HCT116 (cell line): ENCODE measurements around the gene TF. TPM values are rescaled to one million over a fixed set of nuclear protein-coding genes. Genes with fewer than 3 reads are reported as not detected.

Source experiments
- ATAC-seq: fragments of 200-7000 bp; cut with Tn5 transposase; 2 replicates; pipeline ENCODE4 v1.9.1; 2020; ENCODE audit warnings: mild to moderate bottlenecking, moderate library complexity
- BruUV-seq: library from RNA; stranded (reverse); fragments of 400-500 nt; replicated peaks from 2 replicates; lab custom pipeline; 2021; lab: Mats Ljungman, UMichigan
- CTCF ChIA-PET: fragments of 300-600 bp; sonication (Branson Sonifier 250); formaldehyde crosslinking; loops from one replicate; lab custom pipeline; 2021; ENCODE audit warnings: antibody characterized with exemption; lab: Charles Lee
- POLR2A ChIA-PET: fragments of 300-600, 350-600 bp; sonication (Branson Sonifier 250); formaldehyde crosslinking; loops from one replicate; lab custom pipeline; 2021; ENCODE audit warnings: antibody characterized with exemption; lab: Charles Lee
- RAD21 ChIA-PET, 2 experiments: fragments of 300-600 bp; sonication (Branson Sonifier 250); formaldehyde crosslinking; loops; one replicate each; lab custom pipeline; 2023; ENCODE audit warnings: low total read pairs in 2 of 2; ENCODE audit not compliant: uncharacterized antibody in 2 of 2, unreplicated experiment in 2 of 2, low non-redundant PET in 1 of 2; lab: Charles Lee
- DNase-seq: peaks from one replicate; pipeline ENCODE4 v3.0.0-alpha.2; 2010; ENCODE audit warnings: low read depth, low spot score
- H2AFZ ChIP-seq: fragments of 200-600 bp; shearing (Covaris generic), sonication (generic); 2 replicates; pipeline ENCODE4 v1.6.1; 2017; ENCODE audit warnings: low read depth, mixed run types, mixed read lengths, antibody characterized with exemption, low read length; ENCODE audit not compliant: poor library complexity, severe bottlenecking
- H3K27ac ChIP-seq: 2 replicates; pipeline ENCODE4 v1.5.1; 2012; ENCODE audit warnings: low read depth, low read length
- H3K27me3 ChIP-seq: fragments of 200-600 bp; sonication (generic); 2 replicates; pipeline ENCODE4 v1.6.1; 2016; ENCODE audit warnings: mixed run types, low read length, mixed read lengths; ENCODE audit not compliant: insufficient read depth
- H3K36me3 ChIP-seq, 2 experiments: fragments of 200-500 bp in 1 of 2; fragments of 200-600 bp in 1 of 2; sonication (Bioruptor generic) in 1 of 2; sonication (generic) in 1 of 2; 2 replicates each; pipeline versions ENCODE4 v1.5.1 to v1.6.1; 2014 to 2016; ENCODE audit warnings: low read length in 2 of 2, inconsistent platforms in 1 of 2, mixed read lengths in 1 of 2, mixed run types in 1 of 2; ENCODE audit not compliant: insufficient read depth in 2 of 2, control insufficient read depth in 1 of 2
- H3K4me1 ChIP-seq, 2 experiments: fragments of 200-600 bp in 1 of 2; sonication (generic) in 1 of 2; 2 replicates each; pipeline versions ENCODE4 v1.5.1 to v1.6.1; 2012 to 2017; ENCODE audit warnings: low read length in 2 of 2, inconsistent platforms in 1 of 2, mild to moderate bottlenecking in 1 of 2, mixed read lengths in 1 of 2, mixed run types in 1 of 2, moderate library complexity in 1 of 2; ENCODE audit not compliant: insufficient read depth in 2 of 2, control insufficient read depth in 1 of 2
- H3K4me2 ChIP-seq: fragments of 200-600 bp; sonication (generic); 2 replicates; pipeline ENCODE4 v1.6.1; 2017; ENCODE audit warnings: mixed run types, low read length, mixed read lengths
- H3K4me3 ChIP-seq, 2 experiments: fragments of 200-600 bp in 1 of 2; sonication (generic) in 1 of 2; replicated peaks in 1 of 2; 2 replicates each; pipeline ENCODE4 v1.5.1; 2011 to 2016; ENCODE audit warnings: low read length in 2 of 2, control low read depth in 1 of 2, low read depth in 1 of 2, mild to moderate bottlenecking in 1 of 2, mixed read lengths in 1 of 2, mixed run types in 1 of 2
- H3K79me2 ChIP-seq: fragments of 200-600 bp; sonication (generic); 2 replicates; pipeline ENCODE4 v1.6.1; 2017; ENCODE audit warnings: mild to moderate bottlenecking, mixed run types, low read length, moderate library complexity, mixed read lengths; ENCODE audit not compliant: insufficient read depth
- H3K9ac ChIP-seq: fragments of 200-600 bp; sonication (generic); 2 replicates; pipeline ENCODE4 v1.6.1; 2016; ENCODE audit warnings: low read length, mixed read lengths
- H3K9me2 ChIP-seq: fragments of 200-600 bp; sonication (generic), shearing (Covaris generic); 2 replicates; pipeline ENCODE4 v1.6.1; 2017; ENCODE audit warnings: mixed run types, mild to moderate bottlenecking, moderate library complexity; ENCODE audit not compliant: insufficient read depth
- H3K9me3 ChIP-seq, 2 experiments: fragments of 200-500 bp in 1 of 2; fragments of 200-600 bp in 1 of 2; sonication (Bioruptor generic) in 1 of 2; sonication (generic) in 1 of 2; 2 replicates each; pipeline ENCODE4 v1.6.1; 2014 to 2017; ENCODE audit warnings: low read length in 2 of 2, mixed read lengths in 2 of 2, inconsistent platforms in 1 of 2, low read depth in 1 of 2, mild to moderate bottlenecking in 1 of 2, mixed run types in 1 of 2, moderate library complexity in 1 of 2; ENCODE audit not compliant: control insufficient read depth in 1 of 2, insufficient read depth in 1 of 2
- H4K20me1 ChIP-seq: fragments of 200-600 bp; sonication (generic), shearing (Covaris generic); 2 replicates; pipeline ENCODE4 v1.6.1; 2017; ENCODE audit warnings: mixed run types, mild to moderate bottlenecking, moderate library complexity; ENCODE audit not compliant: insufficient read depth
- ATF3 ChIP-seq: IDR thresholded peaks from 2 replicates; pipeline ENCODE4 v1.6.1; 2012
- CBX3 ChIP-seq: IDR thresholded peaks from 2 replicates; pipeline ENCODE4 v1.6.1; 2012; ENCODE audit warnings: low read depth
- CEBPB ChIP-seq: IDR thresholded peaks from 2 replicates; pipeline ENCODE4 v1.6.1; 2012; ENCODE audit warnings: low read depth
- CTCF ChIP-seq, 3 experiments: fragments of 200-600 bp in 1 of 3; sonication (generic) in 1 of 3; IDR thresholded peaks in 2 of 3; conservative IDR thresholded peaks in 1 of 3; 2 replicates each; pipeline ENCODE4 v1.5.1; 2012 to 2017; ENCODE audit warnings: low read depth in 2 of 3, low read length in 2 of 3, antibody characterized with exemption in 1 of 3, borderline replicate concordance in 1 of 3, control low read depth in 1 of 3, mild to moderate bottlenecking in 1 of 3, mixed read lengths in 1 of 3, mixed run types in 1 of 3, moderate library complexity in 1 of 3; ENCODE audit not compliant: insufficient read depth in 1 of 3
- EGR1 ChIP-seq: IDR thresholded peaks from 2 replicates; pipeline ENCODE4 v1.6.1; 2012; ENCODE audit warnings: low read depth
- ELF1 ChIP-seq: IDR thresholded peaks from 2 replicates; pipeline ENCODE4 v1.6.1; 2012; ENCODE audit warnings: low read depth, borderline replicate concordance
- EZH2 ChIP-seq: fragments of 200-600 bp; sonication (generic); IDR thresholded peaks from 2 replicates; pipeline ENCODE4 v1.6.1; 2017; ENCODE audit warnings: antibody characterized with exemption, mixed run types
- EZH2phosphoT487 ChIP-seq: fragments of 200-600 bp; IDR thresholded peaks from 2 replicates; pipeline ENCODE4 v1.6.1; 2018; ENCODE audit warnings: antibody characterized with exemption, borderline replicate concordance
- FOSL1 ChIP-seq: IDR thresholded peaks from 2 replicates; pipeline ENCODE4 v1.6.1; 2012; ENCODE audit warnings: low read depth
- JUND ChIP-seq: IDR thresholded peaks from 2 replicates; pipeline ENCODE4 v1.6.1; 2012
- MAX ChIP-seq: IDR thresholded peaks from 2 replicates; pipeline ENCODE4 v1.6.1; 2012
- POLR2A ChIP-seq: IDR thresholded peaks from 2 replicates; pipeline ENCODE4 v1.7.0; 2011; ENCODE audit warnings: borderline replicate concordance; ENCODE audit not compliant: insufficient read depth, insufficient read length; ENCODE audit errors: extremely low read depth
- POLR2AphosphoS5 ChIP-seq: IDR thresholded peaks from 2 replicates; pipeline ENCODE4 v1.6.1; 2011; ENCODE audit warnings: mild to moderate bottlenecking, low read depth, low read length, moderate library complexity
- REST ChIP-seq: IDR thresholded peaks from 2 replicates; pipeline ENCODE4 v1.6.1; 2012; ENCODE audit warnings: low read depth
- SIN3A ChIP-seq: IDR thresholded peaks from 2 replicates; pipeline ENCODE4 v1.6.1; 2012; ENCODE audit warnings: low read depth
- TCF7L2 ChIP-seq: IDR thresholded peaks from 2 replicates; pipeline ENCODE4 v1.7.0; 2011; ENCODE audit warnings: borderline replicate concordance, inconsistent platforms; ENCODE audit not compliant: insufficient read depth, insufficient read length; ENCODE audit errors: extremely low read depth
- YY1 ChIP-seq: IDR thresholded peaks from 2 replicates; pipeline ENCODE4 v1.6.1; 2011; ENCODE audit warnings: low read length, low read depth, moderate library complexity, mild to moderate bottlenecking; ENCODE audit not compliant: insufficient replicate concordance; ENCODE audit errors: extremely low read depth
- ZBTB33 ChIP-seq: IDR thresholded peaks from 2 replicates; pipeline ENCODE4 v1.6.1; 2011; ENCODE audit warnings: mild to moderate bottlenecking, low read length, moderate library complexity; ENCODE audit not compliant: insufficient replicate concordance; ENCODE audit errors: extremely low read depth
- ZFX ChIP-seq: fragments of 450-650 bp; IDR thresholded peaks from 2 replicates; pipeline ENCODE4 v1.6.1; 2017
- ZNF274 ChIP-seq: fragments of 200-500 bp; sonication (Bioruptor generic); IDR thresholded peaks from 2 replicates; pipeline ENCODE4 v1.6.1; 2014; ENCODE audit warnings: mild to moderate bottlenecking, low read depth, low read length, inconsistent platforms
- intact Hi-C: fragments of 100-400 bp; cut with micrococcal nuclease; formaldehyde crosslinking; loops from 2 replicates; pipeline ENCODE4 v1.10.0; 2022
- total RNA-seq: library from RNA; stranded (reverse); gene quantifications from one replicate; pipeline ENCODE4 v1.2.1, GENCODE V29; 2021; ENCODE audit not compliant: unreplicated experiment

TF gene
- total RNA-seq, 1 experiment from 2014 or later: 10.4 TPM

GRCh38 chr3:133843634-133844033 is 97.4 kb downstream of the TF start:
- no peak for ATAC-seq
- no peaks in the 10 kb centered on the region for H3K9me2 ChIP-seq
- DNase-seq: no peak
- intact Hi-C loops: no loop called here
- H3K79me2 ChIP-seq: no peaks in the 10 kb centered on the region
- no peaks in the 10 kb centered on the region for H3K27me3 ChIP-seq
- H3K36me3 ChIP-seq: no peaks in the 10 kb centered on the region
- H3K27ac ChIP-seq: no peak overlapping the region
- no peak overlapping the region for H2AFZ ChIP-seq
- BruUV-seq: no TSS peak
- no peak overlapping the region for H3K4me3 ChIP-seq
- no peaks in the 10 kb centered on the region for H3K9me3 ChIP-seq
- ChIA-PET POLR2A (no interaction called here), RAD21 (no interaction called here), CTCF (no interaction called here)
- TF ChIP-seq EGR1 (no peak), EZH2 (no peak), EZH2phosphoT487 (no peak), ATF3 (no peak), TCF7L2 (no peak), MAX (no peak), CTCF (IDR thresholded peaks at IDR 0.05 in 2 of 3, conservative IDR thresholded peaks at IDR 0.05 in 1 of 3; ENCODE audit: borderline replicate concordance in 1 of 3, insufficient read depth in 1 of 3, low read depth in 2 of 3, low read length in 2 of 3) (no peak), ELF1 (no peak), CBX3 (no peak), ZBTB33 (no peak), REST (no peak), SIN3A (no peak), ZNF274 (no peak), JUND (no peak), POLR2A (no peak), FOSL1 (no peak), CEBPB (no peak), ZFX (no peak), YY1 (no peak), POLR2AphosphoS5 (no peak)
- H3K4me1 ChIP-seq: no peaks in the 10 kb centered on the region
- no peaks in the 10 kb centered on the region for H4K20me1 ChIP-seq
- H3K4me2 ChIP-seq: no peak overlapping the region
- H3K9ac ChIP-seq: no peak overlapping the region
